Activated T-cell treated with anti-CD3 and anti-CD28 coated beads for 24 hours (primary cell): ENCODE results near the gene PPP1R37.
A peak's percentile ranks its signal among the peaks of the same experiment; 100 is the strongest.

ENCODE experiments used
- DNase-seq: peaks from one replicate; pipeline ENCODE4 v3.0.0-alpha.2; 2020; ENCODE audit warnings: low read depth

Gene PPP1R37

DNA sequence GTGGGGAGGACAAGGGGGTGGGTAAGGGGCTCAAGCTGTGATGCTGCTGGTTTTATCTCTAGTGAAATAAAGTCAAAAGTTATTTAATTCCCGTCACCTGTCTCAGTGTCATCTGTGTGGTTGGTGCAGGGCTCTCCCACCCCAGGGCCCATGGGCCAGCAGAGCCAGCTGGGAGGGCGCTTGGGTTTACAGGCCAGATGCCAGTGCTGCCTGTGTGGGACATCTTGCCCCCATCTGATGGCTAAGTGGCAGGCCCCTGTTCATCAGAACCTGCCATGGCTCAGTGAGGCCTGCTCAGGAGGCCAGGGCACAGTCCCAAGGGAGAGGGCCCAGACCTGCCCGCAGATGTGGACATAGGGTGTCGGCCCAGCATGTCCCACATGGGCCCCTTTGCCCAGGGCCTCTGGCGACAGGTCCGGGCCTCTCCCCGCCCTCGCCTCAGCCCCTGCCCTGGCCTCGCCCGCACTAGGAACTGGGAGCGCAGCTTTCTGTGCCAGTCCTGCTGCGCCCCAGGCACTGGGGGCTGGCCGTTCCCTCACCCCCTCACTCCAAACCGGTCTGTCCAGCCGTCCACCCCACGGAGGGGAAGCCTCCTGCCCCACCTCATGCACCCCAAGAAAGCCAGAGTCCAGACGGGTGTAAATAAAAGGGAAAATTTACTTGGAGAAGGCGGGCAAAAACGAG, 22.0 kb upstream of the PPP1R37 start:
- DNase-seq: no peak

DNA sequence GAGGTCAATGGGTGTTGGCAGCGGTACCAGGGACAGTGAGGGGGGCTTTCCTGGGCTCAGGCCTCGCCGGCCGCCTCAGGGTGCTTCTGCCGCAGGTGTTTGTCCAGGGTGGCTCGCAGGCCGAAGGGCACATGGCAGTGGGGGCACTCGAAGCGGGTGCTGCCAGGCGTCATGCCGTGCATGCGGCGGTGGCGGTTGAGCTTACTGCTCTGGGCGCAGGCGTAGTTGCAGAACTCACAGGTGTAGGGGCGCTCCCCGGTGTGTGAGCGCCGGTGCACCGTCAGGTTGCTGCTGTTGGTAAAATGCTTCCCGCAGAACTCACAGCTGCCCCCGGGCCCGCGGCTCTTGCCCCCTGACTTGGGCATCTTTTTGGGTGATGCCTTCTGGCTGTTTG, 21.4 kb upstream of the PPP1R37 start:
- no peak for DNase-seq

DNA sequence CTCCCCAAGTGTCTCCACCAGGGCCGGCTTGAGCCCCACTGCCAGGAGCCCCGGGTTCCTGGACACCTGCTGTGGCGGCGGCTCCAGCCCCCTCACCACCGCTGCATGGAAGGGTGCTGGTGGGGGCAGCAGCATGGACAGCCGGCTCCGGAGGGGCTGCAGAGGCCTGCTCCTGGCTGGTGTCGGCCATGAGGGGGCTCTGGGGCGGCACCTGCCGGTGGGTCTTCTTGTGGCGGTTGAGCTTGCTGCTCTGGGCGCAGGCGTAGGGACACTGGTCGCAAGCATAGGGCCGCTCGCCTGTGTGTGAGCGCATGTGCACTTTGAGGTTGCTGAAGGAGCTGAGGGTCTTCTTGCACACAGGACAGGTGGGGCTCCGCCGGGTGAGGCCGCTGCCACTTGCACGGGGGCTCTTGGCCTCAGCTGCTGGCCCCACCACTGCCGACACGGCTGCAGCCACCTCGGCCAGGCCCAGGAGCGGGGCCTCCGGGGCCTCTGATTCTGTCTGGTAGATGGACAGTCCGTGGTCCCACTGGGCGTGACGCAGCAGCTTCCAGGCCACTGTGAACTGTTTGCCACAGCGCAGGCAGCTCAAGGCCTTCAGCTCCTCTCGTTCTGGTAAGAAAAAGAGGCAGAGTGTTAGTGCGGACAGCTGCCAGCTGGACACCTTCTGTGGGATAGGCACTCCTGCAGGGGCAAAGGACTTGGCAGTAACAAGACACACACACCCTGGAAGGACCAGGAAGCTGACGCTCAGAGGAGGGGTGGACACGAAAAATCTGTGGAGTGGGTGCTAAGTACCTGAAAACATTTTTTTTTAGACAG, 20.8 kb upstream of the PPP1R37 start:
- no peak for DNase-seq

DNA sequence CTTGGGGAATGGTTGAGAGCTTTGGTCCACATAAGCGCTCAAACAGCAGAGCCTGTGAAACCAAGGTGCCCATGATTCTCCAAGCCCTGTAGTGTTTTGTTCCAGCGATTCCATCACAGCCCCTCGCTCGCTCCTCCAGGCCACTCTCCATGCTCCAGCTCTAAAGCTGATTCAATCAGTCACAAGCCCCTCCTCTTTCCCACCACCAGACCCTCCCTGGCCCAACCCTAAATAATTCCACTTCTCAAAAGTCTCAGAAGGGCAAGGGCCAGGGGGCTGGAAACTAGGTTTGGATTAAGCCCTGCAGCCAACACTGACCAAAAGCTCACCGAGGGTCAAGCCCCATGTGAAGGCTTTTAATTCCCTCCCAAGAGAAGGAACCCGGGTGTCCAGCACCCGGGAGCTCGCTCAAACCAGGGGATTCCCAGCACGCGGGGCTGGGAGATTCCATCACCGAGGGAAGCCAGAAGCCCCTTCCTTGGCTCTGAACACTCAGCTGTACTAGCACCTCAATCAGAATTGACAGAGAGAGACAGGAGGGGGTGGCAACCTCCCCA, 18.2 kb upstream of the PPP1R37 start:
- no peak for DNase-seq

DNA sequence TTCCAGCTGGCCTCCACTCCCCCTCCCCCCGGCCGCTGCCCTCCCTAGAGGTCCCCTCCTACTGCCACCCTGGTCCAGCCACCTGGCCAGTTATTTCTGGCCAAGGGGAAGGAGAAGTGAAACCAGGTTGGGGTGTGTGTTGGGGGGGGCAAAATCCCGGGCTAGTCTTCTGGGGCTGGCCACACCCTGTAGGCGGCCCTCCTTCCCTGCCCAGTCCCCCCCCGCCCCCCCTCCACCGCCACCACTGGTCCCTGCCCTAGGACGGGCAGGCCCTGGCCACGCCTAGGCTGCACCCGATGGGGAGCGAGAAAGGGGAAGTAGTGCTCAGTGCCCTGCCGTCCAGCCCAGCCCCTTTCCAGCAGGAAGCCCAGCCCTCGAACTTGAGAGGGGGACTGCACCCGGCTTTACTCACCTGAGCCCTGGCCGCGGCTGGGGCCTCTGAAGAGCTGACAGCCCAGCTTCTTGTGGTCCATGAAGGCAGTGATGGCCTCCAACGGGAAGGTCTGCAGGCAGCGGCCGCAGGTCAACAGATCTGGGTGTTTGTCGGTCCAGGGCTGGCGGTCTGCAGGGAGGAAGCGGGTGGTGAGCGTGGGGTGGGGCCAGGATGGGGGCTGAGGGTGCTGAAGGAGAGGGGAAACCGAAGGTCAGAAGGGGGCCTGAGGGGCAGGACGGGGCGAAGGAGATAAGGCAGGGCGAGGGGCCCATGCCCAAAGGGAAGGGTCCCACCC, 17.5 kb upstream of the PPP1R37 start:
- no peak for DNase-seq

DNA sequence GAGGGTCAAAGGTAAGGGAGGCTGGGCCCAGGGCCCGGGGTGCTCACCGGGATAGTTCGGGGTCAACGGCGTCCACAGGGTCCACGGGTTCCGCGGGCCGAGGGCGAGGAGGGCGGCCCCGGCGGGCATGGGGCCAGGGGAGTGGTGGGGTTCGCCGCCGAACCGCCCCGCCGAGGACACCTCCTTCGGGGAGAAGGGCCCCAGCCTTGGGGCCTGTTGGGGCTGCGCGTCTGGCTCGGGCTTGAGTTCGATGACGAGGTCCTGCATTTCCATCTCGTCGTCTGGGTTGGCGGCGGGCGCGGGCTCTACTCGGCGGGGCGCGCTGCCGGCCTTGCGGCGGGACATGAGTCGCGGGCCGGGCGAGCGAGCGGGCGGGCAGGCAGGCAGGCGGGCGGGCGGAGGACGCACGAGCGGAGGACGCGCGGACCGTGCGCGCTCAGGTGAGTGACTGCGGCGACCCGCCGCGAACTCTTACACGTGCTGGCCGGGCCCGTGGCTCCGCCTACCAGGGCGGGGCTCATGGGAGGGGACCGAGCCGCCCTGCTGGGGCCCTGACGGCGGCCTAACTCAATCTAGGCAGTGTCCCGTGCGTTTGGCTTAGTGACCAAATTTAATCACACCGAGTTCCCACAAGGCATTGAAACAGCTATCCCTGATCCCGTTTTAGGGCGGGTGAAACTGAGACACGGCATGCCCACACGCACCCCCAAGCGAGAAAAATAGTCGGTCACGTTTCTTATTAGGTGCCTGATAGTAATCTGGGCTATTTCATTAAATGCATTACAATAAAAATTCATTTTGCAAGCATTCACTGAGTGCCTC, 16.7 kb upstream of the PPP1R37 start, which contains the start of gene ZNF296:
Gene ZNF296, minus strand, starts transcription at position 450 of the 822 bp plus-strand sequence. Its CDS starts 105 bp downstream, at position 345.
- DNase-seq: peak; percentile 77

DNA sequence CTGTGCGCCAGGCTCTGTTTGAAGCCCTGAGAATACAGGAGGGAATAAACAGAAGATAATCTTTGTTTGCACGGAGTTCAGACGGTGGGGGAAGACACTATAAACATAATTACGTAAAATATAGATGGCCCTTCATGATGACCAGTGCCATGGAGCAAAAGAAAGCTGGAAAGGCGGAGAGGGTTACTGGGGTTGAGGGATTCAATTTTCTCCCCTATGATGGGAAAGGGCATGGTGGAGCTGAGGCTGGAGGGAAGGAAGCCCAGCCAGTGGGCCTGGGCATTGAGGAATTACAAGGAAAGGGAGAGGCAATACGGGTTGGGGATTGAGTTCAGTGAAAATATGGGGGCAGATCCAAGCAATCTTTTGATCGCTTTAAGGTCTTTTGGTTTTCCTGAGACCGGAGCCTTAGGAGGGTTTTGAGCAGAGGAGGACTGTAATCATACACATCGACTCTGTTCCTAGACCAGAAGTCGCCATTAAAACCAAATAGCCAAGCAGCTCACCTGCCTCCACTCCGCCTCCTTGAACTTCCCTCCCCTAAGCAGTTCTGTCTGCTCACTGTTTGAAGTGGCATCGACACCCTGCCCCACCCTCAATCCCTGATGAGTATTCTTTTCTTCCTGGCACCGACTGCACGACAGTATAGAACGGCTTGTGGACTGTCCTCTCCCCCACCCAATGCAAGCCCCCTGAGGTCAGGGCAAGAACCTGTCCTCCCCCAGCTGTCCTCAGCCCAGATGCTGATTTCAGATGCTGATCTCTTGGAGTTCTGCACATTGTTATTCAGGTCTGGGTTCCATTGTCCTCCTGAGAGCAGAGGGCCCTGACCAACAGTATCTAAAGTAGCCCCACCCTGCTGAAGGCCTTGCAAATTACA, 15.9 kb upstream of the PPP1R37 start:
- no peak for DNase-seq

DNA sequence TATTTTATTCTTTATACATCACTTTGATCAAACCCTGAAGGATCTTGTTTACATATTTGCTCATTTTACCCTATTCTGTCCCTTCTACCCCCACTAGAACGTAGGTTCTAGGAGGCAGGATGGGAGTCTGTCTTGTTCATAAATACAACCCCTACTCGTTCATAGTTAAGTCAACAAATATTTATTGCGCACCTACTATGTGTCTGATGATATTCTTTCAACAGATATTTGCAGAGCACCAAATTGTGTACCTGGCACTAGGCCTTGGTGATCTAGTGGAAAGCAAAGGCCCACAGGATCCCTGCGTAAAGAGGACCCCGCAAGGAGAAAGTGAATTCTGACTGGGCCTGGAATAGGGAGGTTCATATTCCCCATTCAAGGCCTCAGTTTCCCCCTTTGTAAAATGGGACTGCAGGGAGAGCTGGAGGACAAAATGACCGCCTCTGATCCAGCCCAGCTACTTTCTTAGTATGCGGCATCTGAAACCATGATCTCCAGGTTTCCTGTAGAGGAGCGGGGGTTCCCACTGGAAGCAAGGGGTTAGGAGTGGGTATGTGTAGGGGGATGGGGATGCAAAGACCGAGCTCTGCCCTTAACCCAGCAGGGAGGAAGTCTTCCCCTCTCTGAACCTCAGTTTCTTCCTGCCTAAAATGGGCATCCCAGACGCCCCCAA, 14.5 kb upstream of the PPP1R37 start:
- DNase-seq: no peak

DNA sequence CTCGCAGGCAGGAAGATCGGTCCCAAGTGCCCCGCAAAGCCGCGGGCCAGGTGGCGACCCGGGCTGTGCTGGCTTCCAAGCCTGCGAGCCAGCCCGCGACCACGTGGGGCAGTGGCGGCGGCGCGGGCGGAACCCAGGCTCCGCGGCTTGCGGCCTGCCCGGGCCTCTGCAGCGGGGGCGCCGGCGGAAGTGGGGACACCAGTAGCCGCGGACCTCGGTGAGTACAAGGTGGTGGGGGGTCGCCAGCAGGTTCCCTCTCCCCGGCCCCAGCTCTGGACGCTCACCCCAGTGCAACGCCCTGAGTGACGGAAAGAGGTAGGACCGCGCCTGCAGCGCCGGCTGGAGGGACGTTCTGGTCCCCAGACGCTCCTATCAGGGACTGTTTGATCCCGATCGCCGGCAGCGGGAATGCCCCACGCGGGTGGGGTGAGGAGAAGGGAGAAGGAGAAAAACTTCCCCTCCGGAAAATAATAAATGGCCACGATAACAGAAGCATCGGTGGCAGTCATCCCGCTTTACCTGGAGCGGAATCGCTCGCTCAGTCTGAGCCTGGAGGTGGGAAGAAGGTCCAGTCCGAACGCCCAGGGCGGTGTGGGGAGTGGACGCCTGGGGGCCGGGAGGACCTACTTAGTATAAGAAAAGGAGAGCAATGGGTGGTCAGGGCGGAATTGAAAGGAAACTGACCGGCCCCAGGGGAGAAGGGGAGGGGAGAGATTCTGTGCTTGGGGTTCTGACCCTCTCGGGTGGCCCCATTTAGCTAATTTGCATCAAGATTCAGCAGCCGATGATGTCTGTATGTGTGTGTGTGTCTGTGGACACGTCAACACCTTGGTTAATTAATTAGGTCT, 13.7 kb upstream of the PPP1R37 start, which contains the start of gene GEMIN7:
Gene GEMIN7, plus strand, starts transcription at position 198 of the 848 bp plus-strand sequence. CDS start 10,855 bp downstream, outside the sequence.
- DNase-seq: peak; percentile 81

DNA sequence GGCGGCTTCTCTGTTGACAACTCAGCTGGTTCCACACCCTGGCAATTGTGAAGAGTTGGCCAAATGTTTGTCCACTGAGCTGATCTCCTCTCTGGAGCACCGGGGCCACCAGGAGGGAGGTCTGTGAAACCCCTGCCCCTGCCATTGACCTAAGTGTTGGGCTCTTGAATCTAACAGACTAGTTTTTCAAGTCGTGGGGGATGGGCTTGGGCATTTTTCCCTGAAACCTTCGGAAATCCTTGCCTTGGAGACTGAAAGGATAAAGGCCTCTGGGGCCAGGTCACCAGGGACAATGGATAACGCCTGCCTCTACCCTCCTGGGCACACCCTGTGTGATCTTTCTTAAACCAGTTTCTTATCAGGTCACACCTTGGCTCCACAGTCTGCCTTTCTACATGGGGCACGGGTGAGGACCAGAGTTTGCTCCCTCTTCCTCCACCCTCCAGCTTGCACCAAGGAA, 13.0 kb upstream of the PPP1R37 start:
- DNase-seq: no peak

DNA sequence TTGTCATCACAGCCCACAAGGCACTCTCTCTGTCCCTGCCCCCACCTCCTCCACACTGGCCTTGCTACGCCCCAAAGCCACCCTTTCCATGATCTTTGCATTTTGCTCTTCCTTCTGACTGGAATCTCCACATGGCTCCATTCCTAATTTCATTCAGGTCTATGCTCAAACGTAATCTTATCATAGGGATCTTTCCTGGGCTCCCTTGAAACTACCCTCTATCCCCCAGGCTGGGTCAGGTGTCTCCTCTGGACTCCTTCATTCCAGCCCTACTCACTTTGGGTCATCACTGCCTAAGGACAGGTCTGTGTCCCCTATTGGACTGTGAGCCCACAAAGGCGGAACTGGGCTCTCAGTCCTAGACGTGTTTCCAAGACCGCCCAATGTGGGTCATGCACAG, 10.8 kb upstream of the PPP1R37 start:
- no peak for DNase-seq

DNA sequence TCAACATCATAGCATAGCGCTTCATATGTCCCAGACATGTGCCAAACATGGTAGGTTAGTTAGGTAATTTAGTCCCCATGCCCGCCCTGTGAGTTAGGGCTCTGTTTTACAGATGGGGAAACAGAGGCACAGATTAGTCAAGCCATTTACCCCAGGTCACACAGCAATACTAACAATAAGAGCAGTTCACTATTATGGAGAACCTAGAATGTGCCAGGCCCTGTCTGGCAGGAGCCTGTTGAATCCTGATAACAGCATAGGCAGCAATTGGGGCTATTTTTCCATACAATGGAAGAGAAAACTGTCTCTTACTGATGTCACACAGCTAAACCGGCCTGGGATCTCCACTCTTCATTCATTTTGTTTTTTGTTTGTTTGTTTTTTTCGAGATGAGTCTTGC, 6.5 kb upstream of the PPP1R37 start:
- no peak for DNase-seq

DNA sequence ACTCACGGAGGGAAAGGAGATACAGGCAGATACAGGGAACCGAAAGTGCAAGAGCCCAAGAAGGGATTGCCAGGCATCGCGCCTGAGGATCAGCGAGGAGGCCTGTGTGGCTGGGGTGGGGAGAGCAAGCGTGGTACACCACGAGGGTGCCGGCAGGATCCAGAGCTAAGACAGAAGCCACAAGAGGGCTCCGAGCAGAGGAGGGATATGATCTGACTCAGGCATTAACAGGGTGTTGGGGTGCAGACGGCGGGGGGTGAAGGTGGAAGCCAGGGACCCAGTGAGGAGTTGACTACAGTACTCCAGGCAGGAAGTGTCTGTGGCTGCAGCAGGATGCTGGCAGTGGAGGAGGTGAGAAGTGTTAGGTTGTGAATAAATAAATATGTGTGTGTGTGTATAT, 5.4 kb upstream of the PPP1R37 start:
- DNase-seq: peak; percentile 21

DNA sequence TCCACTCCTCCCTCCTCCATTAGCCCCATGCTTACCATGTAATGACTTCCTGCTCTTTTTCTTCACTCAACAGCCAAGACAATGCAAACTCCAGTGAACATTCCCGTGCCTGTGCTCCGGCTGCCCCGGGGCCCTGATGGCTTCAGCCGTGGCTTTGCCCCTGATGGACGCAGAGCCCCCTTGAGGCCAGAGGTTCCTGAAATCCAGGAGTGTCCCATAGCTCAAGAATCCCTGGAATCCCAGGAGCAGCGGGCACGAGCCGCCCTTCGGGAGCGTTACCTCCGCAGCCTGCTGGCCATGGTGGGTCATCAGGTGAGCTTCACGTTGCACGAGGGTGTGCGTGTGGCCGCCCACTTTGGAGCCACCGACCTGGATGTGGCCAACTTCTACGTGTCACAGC, 2.9 kb upstream of the PPP1R37 start:
- no peak for DNase-seq

DNA sequence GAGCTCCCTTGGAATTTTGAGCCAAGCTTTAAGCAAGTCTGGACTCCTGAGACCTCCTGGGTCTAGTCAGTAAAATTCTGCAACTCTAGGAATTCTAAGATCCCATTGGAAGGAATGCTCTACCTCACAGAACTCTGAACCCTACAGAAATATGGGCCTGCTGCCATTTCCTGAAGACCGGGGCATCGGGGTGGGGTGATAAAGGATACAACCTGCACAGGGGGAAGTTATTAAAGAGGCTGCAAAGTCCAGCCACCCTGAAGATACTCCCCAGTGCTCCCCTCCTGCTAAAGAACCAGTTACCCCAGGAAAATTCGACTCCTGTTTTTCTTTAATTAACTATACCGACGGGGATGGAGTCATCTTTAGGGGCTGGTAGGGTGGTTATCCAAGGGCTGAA, 2.4 kb upstream of the PPP1R37 start:
- DNase-seq: no peak

DNA sequence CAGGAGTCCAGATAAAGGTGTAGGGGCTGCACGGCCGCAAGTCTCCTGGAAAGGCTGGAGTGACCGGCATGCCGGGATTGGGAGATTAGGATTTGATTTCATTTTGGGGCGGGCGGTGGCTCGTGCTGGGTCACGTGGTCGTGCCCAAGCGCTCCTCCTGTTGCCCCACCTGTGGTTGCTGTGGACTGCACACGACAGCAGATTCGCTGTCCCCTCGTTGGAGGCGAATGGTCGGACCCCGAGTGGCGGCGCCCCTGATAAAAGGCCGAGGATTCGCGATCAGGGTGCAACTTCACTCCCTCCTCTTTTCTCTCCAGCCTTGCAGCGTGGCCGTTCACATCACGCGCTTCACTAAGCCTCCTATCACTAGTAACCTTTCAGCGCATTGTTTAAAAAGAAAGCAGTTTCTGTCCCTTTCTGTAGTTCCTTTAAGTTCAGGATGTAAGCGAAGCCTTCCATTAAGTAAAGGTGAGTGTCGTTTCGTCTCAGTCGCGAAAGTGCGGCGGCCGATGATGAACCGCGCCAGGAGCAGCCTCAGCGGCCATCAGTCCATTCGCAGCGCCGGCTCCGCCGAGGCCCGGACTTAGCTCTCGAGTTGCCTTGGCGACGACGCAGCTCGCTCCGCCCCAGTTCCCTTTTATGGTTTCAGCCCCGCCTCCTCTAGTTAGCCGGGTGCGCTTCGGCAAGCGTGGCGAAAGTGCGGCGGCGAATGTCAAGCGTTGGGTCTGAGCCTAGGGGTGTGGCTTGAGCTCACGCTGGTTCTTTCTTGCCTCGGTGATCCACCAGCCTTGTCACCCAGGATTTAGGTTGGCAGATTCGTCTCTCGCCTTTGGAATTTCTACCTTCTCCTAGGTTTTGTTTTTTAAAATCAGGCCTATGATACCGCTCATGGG, 1.7 kb upstream of the PPP1R37 start:
- peak; percentile 96 for DNase-seq

DNA sequence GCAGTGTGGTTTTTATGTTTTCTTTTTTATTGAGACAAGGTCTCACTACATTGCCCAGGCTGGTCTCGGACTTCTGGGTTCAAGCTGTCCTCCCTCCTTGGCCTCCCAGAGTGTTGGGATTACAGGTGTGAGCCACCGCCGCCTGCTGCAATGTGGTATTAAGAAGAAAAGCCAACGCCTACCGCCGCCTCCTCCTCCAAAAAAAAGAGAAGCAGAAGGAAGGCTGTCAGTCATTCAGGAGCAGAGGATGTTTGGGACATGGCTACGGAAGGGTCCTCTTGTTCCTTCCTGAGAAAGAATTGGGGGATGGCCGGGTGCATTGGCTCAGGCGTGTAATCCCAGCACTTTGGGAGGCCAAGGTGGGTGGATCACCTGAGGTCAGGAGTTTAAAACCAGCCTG, 1.2 kb downstream of the PPP1R37 start:
- no peak for DNase-seq

DNA sequence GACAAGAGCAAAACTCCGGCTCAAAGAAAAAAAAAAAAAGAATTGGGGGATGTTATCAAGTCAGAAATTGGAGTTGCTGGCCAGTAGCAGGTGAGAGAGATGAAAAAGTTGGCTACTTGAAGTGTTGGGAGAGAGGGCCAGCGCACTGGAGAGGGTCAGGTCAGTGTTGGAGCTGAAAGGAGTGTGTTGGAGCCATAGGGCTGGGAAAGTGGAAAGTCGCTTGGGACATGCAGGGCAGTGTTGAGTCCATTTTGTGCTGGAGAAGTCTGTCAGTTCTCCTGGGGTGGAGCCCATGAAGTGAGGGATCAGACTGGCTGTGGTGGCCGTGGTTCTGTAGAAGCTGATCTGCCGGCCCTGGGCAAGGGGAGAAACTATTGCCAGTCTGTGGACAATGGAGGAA, 1.7 kb downstream of the PPP1R37 start:
- DNase-seq: no peak
